GM12872 (cell line): ENCODE measurements around the gene MEG3.

Source experiments
- TF ChIP-seq, protein P1 (sequence below): IDR thresholded peaks from 3 replicates; pipeline ENCODE4 v1.5.1; 2011; ENCODE audit warnings: low read depth, mild to moderate bottlenecking, low read length, moderate library complexity; ENCODE audit not compliant: insufficient read depth

The MEG3 gene

DNA sequence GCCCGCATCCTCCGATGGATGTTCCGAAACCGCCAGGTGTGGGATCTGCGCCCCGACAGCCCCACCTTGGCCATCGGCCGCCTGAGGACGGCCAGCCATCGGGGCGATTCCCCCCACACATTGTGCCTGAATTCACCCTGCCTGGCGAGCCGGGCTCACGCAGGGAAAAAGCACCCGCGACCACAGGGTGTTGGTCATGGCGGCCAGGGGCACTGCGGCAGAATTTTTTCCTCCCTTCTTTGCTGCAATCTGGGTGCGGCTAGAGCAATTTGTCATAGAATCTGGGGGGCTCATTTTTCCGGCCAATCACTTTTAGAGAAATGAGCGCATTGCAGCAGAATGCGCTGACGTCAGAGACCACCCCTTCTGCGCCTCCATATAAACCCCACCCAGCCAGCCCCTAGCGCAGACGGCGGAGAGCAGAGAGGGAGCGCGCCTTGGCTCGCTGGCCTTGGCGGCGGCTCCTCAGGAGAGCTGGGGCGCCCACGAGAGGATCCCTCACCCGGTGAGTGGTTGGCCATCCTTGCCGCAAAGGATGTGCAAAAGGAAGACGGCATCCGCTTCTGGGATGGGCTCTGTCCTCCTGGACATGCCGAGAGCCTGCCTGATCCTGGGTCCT, at the start of gene MEG3:
Gene MEG3 (plus strand): TSS at position 406 of the 619 bp plus-strand sequence.
- TF ChIP-seq, protein P1, sequence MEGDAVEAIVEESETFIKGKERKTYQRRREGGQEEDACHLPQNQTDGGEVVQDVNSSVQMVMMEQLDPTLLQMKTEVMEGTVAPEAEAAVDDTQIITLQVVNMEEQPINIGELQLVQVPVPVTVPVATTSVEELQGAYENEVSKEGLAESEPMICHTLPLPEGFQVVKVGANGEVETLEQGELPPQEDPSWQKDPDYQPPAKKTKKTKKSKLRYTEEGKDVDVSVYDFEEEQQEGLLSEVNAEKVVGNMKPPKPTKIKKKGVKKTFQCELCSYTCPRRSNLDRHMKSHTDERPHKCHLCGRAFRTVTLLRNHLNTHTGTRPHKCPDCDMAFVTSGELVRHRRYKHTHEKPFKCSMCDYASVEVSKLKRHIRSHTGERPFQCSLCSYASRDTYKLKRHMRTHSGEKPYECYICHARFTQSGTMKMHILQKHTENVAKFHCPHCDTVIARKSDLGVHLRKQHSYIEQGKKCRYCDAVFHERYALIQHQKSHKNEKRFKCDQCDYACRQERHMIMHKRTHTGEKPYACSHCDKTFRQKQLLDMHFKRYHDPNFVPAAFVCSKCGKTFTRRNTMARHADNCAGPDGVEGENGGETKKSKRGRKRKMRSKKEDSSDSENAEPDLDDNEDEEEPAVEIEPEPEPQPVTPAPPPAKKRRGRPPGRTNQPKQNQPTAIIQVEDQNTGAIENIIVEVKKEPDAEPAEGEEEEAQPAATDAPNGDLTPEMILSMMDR = no peak

DNA sequence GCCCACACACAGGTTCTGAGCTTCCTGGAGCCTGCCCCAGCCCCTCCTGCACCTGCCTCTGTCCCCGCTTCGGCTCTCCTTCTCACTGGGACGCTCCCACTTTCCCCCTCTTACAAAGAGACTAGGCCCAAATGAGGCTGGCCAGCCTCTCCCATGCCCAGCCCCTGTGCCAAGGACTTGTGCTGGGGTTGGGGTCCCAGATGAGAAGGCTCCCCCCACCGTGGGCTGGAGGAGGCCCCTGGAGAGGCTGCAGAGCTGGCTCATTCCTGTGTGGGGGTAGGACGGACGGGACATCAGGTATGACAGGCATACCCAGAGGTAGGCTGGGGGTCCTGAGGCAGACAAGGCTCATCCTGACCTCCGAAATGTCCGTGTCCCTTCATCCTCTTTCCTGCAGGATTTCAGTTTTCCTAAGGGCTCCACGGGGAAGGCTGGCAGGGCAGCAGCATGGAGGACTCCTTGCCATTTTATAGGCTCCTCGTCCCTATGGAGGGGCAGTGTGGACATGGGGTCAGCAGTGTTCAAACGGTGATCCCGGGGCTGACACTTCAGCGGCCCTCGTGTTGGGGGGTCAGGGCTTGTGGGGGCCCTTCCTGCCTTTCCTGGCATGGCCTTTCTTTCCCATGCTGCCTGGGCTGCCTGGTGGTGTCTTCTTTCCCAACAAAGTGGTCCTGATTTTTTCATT, 49.1 kb upstream of the MEG3 start:
- TF ChIP-seq, protein P1 = no peak

DNA sequence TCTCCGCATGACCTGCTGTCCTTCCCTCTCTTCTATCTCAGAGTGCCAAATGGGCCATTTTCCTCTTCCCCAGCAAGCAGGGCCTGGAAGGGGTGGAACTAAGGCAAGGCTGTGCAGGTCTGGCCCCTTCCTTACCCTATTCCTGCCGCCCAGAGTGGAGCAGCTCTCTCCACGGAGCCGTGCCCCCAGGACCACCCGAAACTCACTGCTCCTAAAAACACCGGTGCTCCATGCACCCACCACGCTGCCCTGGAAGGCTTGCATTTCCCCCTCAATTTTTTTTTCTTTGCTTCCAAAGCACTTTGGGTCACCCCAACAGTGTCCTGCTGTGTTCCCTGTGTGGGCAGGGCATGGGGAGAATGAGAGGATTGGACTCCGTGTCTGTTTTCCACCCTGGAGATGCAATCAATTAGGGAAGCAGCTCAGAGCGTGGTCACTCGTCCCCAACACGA, 48.5 kb upstream of the MEG3 start:
- TF ChIP-seq, protein P1 = no peak

DNA sequence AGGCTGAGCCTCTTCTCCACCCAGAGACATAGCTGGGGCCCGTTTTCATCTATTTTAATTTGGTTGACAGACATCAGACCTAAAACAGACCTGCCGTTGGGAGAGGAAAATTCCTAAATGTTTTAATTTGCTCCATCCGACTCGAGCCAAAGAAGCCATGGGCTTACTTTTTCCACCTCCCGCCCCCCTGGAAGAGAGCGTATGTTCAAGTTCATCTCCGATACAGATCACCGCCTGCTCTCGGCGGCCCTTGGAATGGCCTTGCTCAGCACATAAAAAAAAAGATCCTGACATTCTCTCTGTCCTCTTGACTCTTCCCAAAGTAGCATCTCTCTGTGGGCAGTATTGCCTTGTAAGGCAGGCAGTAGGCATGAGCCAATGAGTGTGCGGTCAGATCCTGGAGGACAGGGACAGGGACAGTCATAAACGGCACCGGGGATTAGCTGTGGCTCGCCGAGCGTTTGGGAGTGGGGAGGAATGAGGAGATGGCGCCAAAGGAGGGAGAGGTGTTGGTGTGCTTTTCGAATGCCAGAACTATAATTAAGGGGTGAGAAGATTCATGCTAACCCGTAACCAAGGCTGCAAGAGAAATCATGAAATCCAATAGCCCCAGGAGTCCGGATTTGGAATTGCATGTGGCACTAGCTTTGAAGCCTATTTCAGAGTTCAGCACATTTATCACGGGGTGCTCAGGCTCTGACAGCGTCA, 47.9 kb upstream of the MEG3 start:
- TF ChIP-seq, protein P1 = no peak

DNA sequence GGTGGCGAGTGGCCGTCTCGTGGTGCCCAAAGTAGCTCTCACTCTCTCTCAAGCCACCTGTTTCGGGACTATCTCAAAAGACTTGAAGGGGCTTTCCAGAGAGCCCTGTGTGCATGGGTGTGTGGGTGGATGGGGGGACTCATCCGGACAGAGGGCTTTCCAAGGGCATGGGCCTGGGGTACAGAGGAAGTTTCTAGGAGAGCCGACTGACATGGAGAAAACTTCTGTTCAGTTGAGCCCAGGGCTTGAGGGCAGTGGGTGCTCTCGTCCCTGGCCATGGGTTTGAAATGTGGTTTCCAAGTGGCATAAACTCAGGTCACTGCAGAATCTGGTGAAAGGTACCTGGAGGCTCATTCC, 47.4 kb upstream of the MEG3 start:
- TF ChIP-seq, protein P1 = no peak

DNA sequence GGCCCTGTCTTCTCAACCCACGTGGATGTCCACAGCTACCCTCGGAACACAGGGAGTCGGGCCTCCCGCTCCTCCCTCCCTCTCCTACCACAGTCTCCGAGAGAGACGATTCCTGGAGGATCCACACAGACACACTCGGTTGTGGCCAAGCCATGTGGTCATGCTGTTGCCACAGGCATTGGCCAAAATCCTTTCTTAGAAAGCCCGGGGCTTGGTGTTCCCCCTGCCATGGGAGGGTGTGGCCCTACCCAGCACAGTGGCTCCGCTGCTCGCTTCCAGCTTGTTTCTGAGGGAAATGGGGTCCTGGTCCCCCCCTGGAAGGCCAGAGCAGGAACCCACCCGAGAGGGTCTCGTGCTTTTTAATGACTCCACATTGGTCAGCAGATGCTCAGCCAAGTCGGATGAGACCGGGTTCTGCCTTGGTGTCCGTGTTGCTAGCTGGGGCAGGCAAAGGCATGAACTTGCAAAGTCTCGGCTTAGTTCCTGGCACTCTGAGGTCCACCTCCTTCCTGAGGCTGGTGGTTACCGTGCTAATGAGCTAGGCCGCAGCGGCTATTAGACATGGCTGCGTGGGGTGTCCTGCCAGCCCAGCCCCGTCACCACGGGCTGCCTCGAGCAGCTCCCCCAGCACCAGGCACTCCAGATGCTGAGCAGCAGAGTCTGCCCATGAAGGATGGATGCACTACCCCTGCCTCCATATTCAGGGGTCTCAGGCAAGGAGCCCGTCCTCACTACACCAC, 46.8 kb upstream of the MEG3 start:
- TF ChIP-seq, protein P1 = no peak

DNA sequence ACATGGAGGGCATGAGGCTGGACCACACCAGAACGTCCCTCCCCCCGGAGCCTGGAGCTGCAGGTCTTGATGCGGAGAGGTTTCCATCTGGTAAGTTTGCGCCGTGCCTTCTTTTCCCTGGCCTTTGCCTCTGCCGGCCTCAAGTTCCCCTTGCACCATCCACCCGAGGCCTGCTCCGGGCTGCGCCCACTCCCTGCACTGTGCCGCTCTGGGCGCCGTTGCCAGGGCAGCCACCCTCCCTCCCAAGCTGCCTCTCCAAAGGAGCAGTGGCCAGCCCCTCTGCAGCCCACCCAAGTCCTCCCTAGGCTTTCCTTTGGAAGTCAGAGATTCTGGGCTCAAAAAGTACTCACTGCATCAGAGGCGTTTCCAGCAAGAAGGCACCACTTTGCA, 46.2 kb upstream of the MEG3 start:
- TF ChIP-seq, protein P1 = no peak
